Caco-2 (cell line): ENCODE measurements around the gene DSG3. TPM values are rescaled to one million over a fixed set of nuclear protein-coding genes. Genes with fewer than 3 reads are reported as not detected.

Experiments used
- BruUV-seq: library from RNA; stranded (reverse); fragments of 400-500 nt; replicated peaks from 2 replicates; lab custom pipeline; 2021; lab: Mats Ljungman, UMichigan
- CTCF ChIA-PET: fragments of 300-600 bp; sonication (Branson Sonifier 250); formaldehyde crosslinking; loops from one replicate; lab custom pipeline; 2022; ENCODE audit warnings: antibody characterized with exemption; lab: Charles Lee
- POLR2A ChIA-PET: fragments of 300-600 bp; sonication (Branson Sonifier 250); formaldehyde crosslinking; loops from one replicate; lab custom pipeline; 2022; ENCODE audit warnings: antibody characterized with exemption; lab: Charles Lee
- DNase-seq, 2 experiments: peaks; one replicate each; pipeline versions ENCODE4 v3.0.0 to v3.0.0-alpha.2; 2020 to 2022
- H3K27me3 ChIP-seq: replicated peaks from 2 replicates; pipeline ENCODE4 v1.6.0; 2011; ENCODE audit warnings: low read length; ENCODE audit not compliant: control insufficient read depth, insufficient read depth
- H3K36me3 ChIP-seq: 2 replicates; pipeline ENCODE4 v1.5.1; 2011; ENCODE audit warnings: low read length; ENCODE audit not compliant: control insufficient read depth, insufficient read depth
- H3K4me1 ChIP-seq: fragments of 250-450 bp; sonication (Bioruptor Pico); 2 replicates; pipeline ENCODE4 v1.5.1; 2020; ENCODE audit warnings: mild to moderate bottlenecking
- H3K4me3 ChIP-seq: 2 replicates; pipeline ENCODE4 v1.5.1; 2011; ENCODE audit warnings: low read depth, mild to moderate bottlenecking, control low read depth, low read length
- H3K9me3 ChIP-seq: fragments of 250-450 bp; sonication (Bioruptor Pico); 2 replicates; pipeline ENCODE4 v1.5.1; 2020; ENCODE audit warnings: mild to moderate bottlenecking, moderate library complexity
- H3K27ac Mint-ChIP-seq: one replicate; pipeline ENCODE4 v1.8.0; 2022; ENCODE audit warnings: mixed read lengths; ENCODE audit not compliant: unreplicated experiment
- H3K27me3 Mint-ChIP-seq: one replicate; pipeline ENCODE4 v1.8.0; 2022; ENCODE audit warnings: mixed read lengths; ENCODE audit not compliant: insufficient read depth, unreplicated experiment
- H3K36me3 Mint-ChIP-seq: one replicate; pipeline ENCODE4 v1.8.0; 2022; ENCODE audit warnings: mild to moderate bottlenecking, mixed read lengths; ENCODE audit not compliant: insufficient read depth, unreplicated experiment
- H3K4me1 Mint-ChIP-seq: one replicate; pipeline ENCODE4 v1.8.0; 2022; ENCODE audit warnings: low read depth, mixed read lengths; ENCODE audit not compliant: unreplicated experiment
- H3K4me3 Mint-ChIP-seq: one replicate; pipeline ENCODE4 v1.8.0; 2022; ENCODE audit warnings: mild to moderate bottlenecking, moderate library complexity, mixed read lengths; ENCODE audit not compliant: unreplicated experiment
- H3K9me3 Mint-ChIP-seq: one replicate; pipeline ENCODE4 v1.8.0; 2022; ENCODE audit warnings: mixed read lengths; ENCODE audit not compliant: unreplicated experiment
- intact Hi-C: fragments of 100-400 bp; cut with micrococcal nuclease; formaldehyde crosslinking; loops from one replicate; pipeline ENCODE4 v1.10.0; 2022; ENCODE audit not compliant: unreplicated experiment
- total RNA-seq: library from RNA; stranded (reverse); gene quantifications from 2 replicates; pipeline ENCODE4 v1.2.3, GENCODE V29; 2022
- TF ChIP-seq, protein P1 (sequence below), 2 experiments: fragments of 200-600 bp in 1 of 2; IDR thresholded peaks; 1 replicate in 1 of 2; 2 replicates in 1 of 2; pipeline versions ENCODE4 v1.5.1 to v1.8.0; 2011 to 2022; ENCODE audit warnings: antibody characterized with exemption in 1 of 2, control low read depth in 1 of 2, inconsistent platforms in 1 of 2, low read depth in 1 of 2, low read length in 1 of 2, mild to moderate bottlenecking in 1 of 2, moderate library complexity in 1 of 2; ENCODE audit not compliant: insufficient read depth in 1 of 2, severe bottlenecking in 1 of 2, unreplicated experiment in 1 of 2

DSG3 gene
- total RNA-seq, 1 experiment from 2014 or later: 0.14 TPM

GRCh38 chr18:31403409-31403808, 44.1 kb upstream of the DSG3 start:
- no peaks in the 10 kb centered on the region for H3K9me3 ChIP-seq
- intact Hi-C loops: loop anchor here (10.0 kb wide), 1 partner anchor 199 kb away; no protein-coding TSS in a partner anchor
- peaks cover 16% of the 10 kb centered on the region for H3K4me1 Mint-ChIP-seq
- TF ChIP-seq, protein P1, sequence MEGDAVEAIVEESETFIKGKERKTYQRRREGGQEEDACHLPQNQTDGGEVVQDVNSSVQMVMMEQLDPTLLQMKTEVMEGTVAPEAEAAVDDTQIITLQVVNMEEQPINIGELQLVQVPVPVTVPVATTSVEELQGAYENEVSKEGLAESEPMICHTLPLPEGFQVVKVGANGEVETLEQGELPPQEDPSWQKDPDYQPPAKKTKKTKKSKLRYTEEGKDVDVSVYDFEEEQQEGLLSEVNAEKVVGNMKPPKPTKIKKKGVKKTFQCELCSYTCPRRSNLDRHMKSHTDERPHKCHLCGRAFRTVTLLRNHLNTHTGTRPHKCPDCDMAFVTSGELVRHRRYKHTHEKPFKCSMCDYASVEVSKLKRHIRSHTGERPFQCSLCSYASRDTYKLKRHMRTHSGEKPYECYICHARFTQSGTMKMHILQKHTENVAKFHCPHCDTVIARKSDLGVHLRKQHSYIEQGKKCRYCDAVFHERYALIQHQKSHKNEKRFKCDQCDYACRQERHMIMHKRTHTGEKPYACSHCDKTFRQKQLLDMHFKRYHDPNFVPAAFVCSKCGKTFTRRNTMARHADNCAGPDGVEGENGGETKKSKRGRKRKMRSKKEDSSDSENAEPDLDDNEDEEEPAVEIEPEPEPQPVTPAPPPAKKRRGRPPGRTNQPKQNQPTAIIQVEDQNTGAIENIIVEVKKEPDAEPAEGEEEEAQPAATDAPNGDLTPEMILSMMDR (IDR thresholded peaks at IDR 0.05; ENCODE audit: insufficient read depth in 1 of 2, low read depth in 1 of 2, low read length in 1 of 2, severe bottlenecking in 1 of 2, unreplicated experiment in 1 of 2): no peak
- no peaks in the 10 kb centered on the region for H3K27me3 ChIP-seq
- no peaks in the 10 kb centered on the region for H3K9me3 Mint-ChIP-seq
- no peak overlapping the region for H3K4me3 Mint-ChIP-seq
- POLR2A ChIA-PET: no interaction called here
- H3K27ac Mint-ChIP-seq: no peak overlapping the region
- H3K36me3 Mint-ChIP-seq: no peaks in the 10 kb centered on the region
- no peaks in the 10 kb centered on the region for H3K27me3 Mint-ChIP-seq
- H3K4me1 ChIP-seq: peaks cover 24% of the 10 kb centered on the region
- no peaks in the 10 kb centered on the region for H3K36me3 ChIP-seq
- no TSS peak for BruUV-seq
- H3K4me3 ChIP-seq: no peak overlapping the region
- CTCF ChIA-PET: no interaction called here
- no peak for DNase-seq

DNA sequence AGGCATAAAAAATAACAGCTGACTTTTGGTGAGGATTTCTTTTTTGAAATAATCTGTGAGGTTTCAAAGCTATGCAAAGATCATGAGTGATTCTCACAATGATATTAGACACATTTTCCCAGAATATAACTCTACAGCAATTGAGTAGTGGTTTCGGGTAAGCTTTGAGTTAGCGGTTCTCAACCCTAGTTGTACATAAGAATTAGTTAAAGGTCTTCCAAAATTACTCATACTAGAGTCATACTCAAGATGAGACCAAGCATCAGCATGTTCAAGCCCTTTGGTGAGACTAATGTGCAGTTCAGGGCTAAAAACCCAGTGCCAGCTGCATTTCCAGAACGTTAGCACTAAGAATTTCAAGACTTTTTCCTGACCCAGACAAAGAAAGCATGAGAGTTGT, 39.9 kb upstream of the DSG3 start:
- Histone ChIP-seq H3K27me3 (no peaks in the 10 kb centered on the region), H3K36me3 (no peaks in the 10 kb centered on the region), H3K4me1 (no peaks in the 10 kb centered on the region), H3K4me3 (no peak overlapping the region), H3K9me3 (no peaks in the 10 kb centered on the region)
- POLR2A ChIA-PET: no interaction called here
- H3K27me3 Mint-ChIP-seq: no peaks in the 10 kb centered on the region
- TF ChIP-seq, protein P1 (IDR thresholded peaks at IDR 0.05; ENCODE audit: insufficient read depth in 1 of 2, low read depth in 1 of 2, low read length in 1 of 2, severe bottlenecking in 1 of 2, unreplicated experiment in 1 of 2): no peak
- H3K27ac Mint-ChIP-seq: no peak overlapping the region
- H3K36me3 Mint-ChIP-seq: no peaks in the 10 kb centered on the region
- no TSS peak for BruUV-seq
- intact Hi-C loops: loop anchor here (10.0 kb wide), 1 partner anchor 203 kb away; no protein-coding TSS in a partner anchor
- H3K4me3 Mint-ChIP-seq: no peak overlapping the region
- no peaks in the 10 kb centered on the region for H3K9me3 Mint-ChIP-seq
- no peak for DNase-seq
- no peaks in the 10 kb centered on the region for H3K4me1 Mint-ChIP-seq
- CTCF ChIA-PET: no interaction called here

GRCh38 chr18:31409276-31409675, 38.3 kb upstream of the DSG3 start:
- H3K9me3 Mint-ChIP-seq: no peaks in the 10 kb centered on the region
- H3K4me1 ChIP-seq: no peaks in the 10 kb centered on the region
- H3K36me3 ChIP-seq: no peaks in the 10 kb centered on the region
- H3K4me3 Mint-ChIP-seq: no peak overlapping the region
- H3K27me3 Mint-ChIP-seq: no peaks in the 10 kb centered on the region
- intact Hi-C loops: loop anchor here (10.0 kb wide), 1 partner anchor 204 kb away; no protein-coding TSS in a partner anchor
- TF ChIP-seq, protein P1 (IDR thresholded peaks at IDR 0.05; ENCODE audit: insufficient read depth in 1 of 2, low read depth in 1 of 2, low read length in 1 of 2, severe bottlenecking in 1 of 2, unreplicated experiment in 1 of 2): no peak
- no peaks in the 10 kb centered on the region for H3K27me3 ChIP-seq
- POLR2A ChIA-PET: no interaction called here
- no TSS peak for BruUV-seq
- CTCF ChIA-PET: no interaction called here
- H3K36me3 Mint-ChIP-seq: no peaks in the 10 kb centered on the region
- DNase-seq: no peak
- no peak overlapping the region for H3K27ac Mint-ChIP-seq
- no peaks in the 10 kb centered on the region for H3K9me3 ChIP-seq
- no peaks in the 10 kb centered on the region for H3K4me1 Mint-ChIP-seq
- H3K4me3 ChIP-seq: no peak overlapping the region
